ENCODE results near the gene CPPED1.

DNA sequence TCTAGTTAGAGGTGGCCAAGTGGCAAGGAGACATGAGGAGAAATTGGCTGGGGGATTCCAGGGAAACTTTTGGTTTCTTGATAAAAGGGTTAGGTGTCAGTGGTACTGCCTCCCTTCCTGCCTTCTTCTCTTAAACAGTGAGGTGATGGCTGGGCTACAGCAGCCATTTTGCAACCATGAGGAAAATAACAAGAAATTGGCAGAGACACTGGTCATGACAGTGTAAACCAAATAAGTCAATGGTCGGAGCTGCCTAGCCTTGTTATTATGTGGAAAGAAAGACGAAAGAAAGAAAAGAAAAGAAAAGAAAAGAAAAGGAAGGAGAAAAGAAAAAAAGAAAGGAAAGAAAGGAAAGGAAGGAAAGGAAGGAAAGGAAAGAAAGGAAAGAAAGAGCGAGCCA, 63.9 kb downstream of the CPPED1 start:
- TF ChIP-seq POLR2AphosphoS5 (IDR thresholded peaks at IDR 0.05; ENCODE audit: low read depth, low read length) (no peak), PAX5 (IDR thresholded peaks at IDR 0.05; ENCODE audit: insufficient read depth, low read length, severe bottlenecking) (no peak), POLR2A (IDR thresholded peaks at IDR 0.05; ENCODE audit: low read depth, low read length) (no peak)
